ES-I3 (cell line): ENCODE measurements around the gene AUNIP.

Experiments
- H3K36me3 ChIP-seq: 2 replicates; pipeline ENCODE4 v1.6.1; 2013; ENCODE audit warnings: mild to moderate bottlenecking, low read length, control low read depth, moderate library complexity; ENCODE audit not compliant: insufficient read depth
- H3K4me1 ChIP-seq: 2 replicates; pipeline ENCODE4 v1.6.1; 2013; ENCODE audit warnings: mild to moderate bottlenecking, control low read depth, low read length; ENCODE audit not compliant: insufficient read depth
- H3K9ac ChIP-seq: 2 replicates; pipeline ENCODE4 v1.6.1; 2013; ENCODE audit warnings: low read depth, mild to moderate bottlenecking, low read length, moderate library complexity
- H3K9me3 ChIP-seq: 2 replicates; pipeline ENCODE4 v1.6.1; 2013; ENCODE audit warnings: mild to moderate bottlenecking, low read length, moderate library complexity; ENCODE audit not compliant: control insufficient read depth, insufficient read depth

Gene AUNIP

GRCh38 chr1:25796811-25797458, 62.3 kb downstream of the AUNIP start:
- Histone ChIP-seq H3K36me3 (no peaks in the 10 kb centered on the region; the same call in 1 of the 2 replicates), H3K4me1 (peaks cover 8% of the 10 kb centered on the region), H3K9ac (no peak overlapping the region)

GRCh38 chr1:25795946-25796810, 63.1 kb downstream of the AUNIP start:
- Histone ChIP-seq H3K4me1 (peaks cover 8% of the 10 kb centered on the region), H3K9me3 (no peaks in the 10 kb centered on the region)

More at GRCh38 chr1:25796811-25797458, 62.3 kb downstream of the AUNIP start:
- H3K9me3 ChIP-seq, result no peaks in the 10 kb centered on the region

GRCh38 chr1:25795211-25795610, 64.0 kb downstream of the AUNIP start:
- Histone ChIP-seq H3K4me1 (peaks cover 8% of the 10 kb centered on the region), H3K9me3 (no peaks in the 10 kb centered on the region), H3K9ac (no peak overlapping the region), H3K36me3 (no peaks in the 10 kb centered on the region)

More at GRCh38 chr1:25795946-25796810, 63.1 kb downstream of the AUNIP start:
- Histone ChIP-seq H3K36me3 (no peaks in the 10 kb centered on the region), H3K9ac (no peak overlapping the region)

GRCh38 chr1:25794325-25794724, 64.9 kb downstream of the AUNIP start:
- no peaks in the 10 kb centered on the region for H3K36me3 ChIP-seq
- H3K4me1 ChIP-seq, result peaks cover 6% of the 10 kb centered on the region

GRCh38 chr1:25793585-25794170, 65.6 kb downstream of the AUNIP start:
- no peaks in the 10 kb centered on the region for H3K9me3 ChIP-seq
- H3K9ac ChIP-seq, result no peak overlapping the region

More at GRCh38 chr1:25794325-25794724, 64.9 kb downstream of the AUNIP start:
- no peaks in the 10 kb centered on the region for H3K9me3 ChIP-seq
- H3K9ac ChIP-seq, result no peak overlapping the region

GRCh38 chr1:25792115-25792514, 67.1 kb downstream of the AUNIP start:
- Histone ChIP-seq H3K9me3 (no peaks in the 10 kb centered on the region), H3K36me3 (no peaks in the 10 kb centered on the region), H3K4me1 (peaks cover 2% of the 10 kb centered on the region; the same call in 1 of the 2 replicates), H3K9ac (no peak overlapping the region)

More at GRCh38 chr1:25793585-25794170, 65.6 kb downstream of the AUNIP start:
- no peaks in the 10 kb centered on the region for H3K36me3 ChIP-seq
- peaks cover 2% of the 10 kb centered on the region; the same call in 1 of the 2 replicates for H3K4me1 ChIP-seq

- H3K36me3 ChIP-seq, result no peaks in the 10 kb centered on the region
- no peaks in the 10 kb centered on the region for H3K9me3 ChIP-seq
- H3K9ac ChIP-seq, result no peak overlapping the region
- H3K4me1 ChIP-seq, result peaks cover 8% of the 10 kb centered on the region; the same call in 1 of the 2 replicates
Observed at GRCh38 chr1:25790472-25790871, 68.8 kb downstream of the AUNIP start.

- H3K9me3 ChIP-seq, result no peaks in the 10 kb centered on the region
- peaks cover 8% of the 10 kb centered on the region; the same call in 1 of the 2 replicates for H3K4me1 ChIP-seq
- no peaks in the 10 kb centered on the region; the same call in 1 of the 2 replicates for H3K36me3 ChIP-seq
- no peak overlapping the region for H3K9ac ChIP-seq
Observed at GRCh38 chr1:25787760-25788166, 71.5 kb downstream of the AUNIP start.

GRCh38 chr1:25786887-25787759, 72.1 kb downstream of the AUNIP start:
- Histone ChIP-seq H3K9ac (no peak overlapping the region), H3K36me3 (no peaks in the 10 kb centered on the region; the same call in 1 of the 2 replicates), H3K9me3 (no peaks in the 10 kb centered on the region), H3K4me1 (peaks cover 8% of the 10 kb centered on the region; the same call in 1 of the 2 replicates)

- Histone ChIP-seq H3K9me3 (no peaks in the 10 kb centered on the region), H3K36me3 (no peaks in the 10 kb centered on the region; the same call in 1 of the 2 replicates), H3K9ac (no peak overlapping the region), H3K4me1 (peaks cover 15% of the 10 kb centered on the region; the same call in 1 of the 2 replicates)
Observed at GRCh38 chr1:25785333-25786067, 73.8 kb downstream of the AUNIP start.

- Histone ChIP-seq H3K4me1 (peaks cover 23% of the 10 kb centered on the region; the same call in 1 of the 2 replicates), H3K9me3 (no peaks in the 10 kb centered on the region)
Observed at GRCh38 chr1:25784575-25785051, 74.6 kb downstream of the AUNIP start.

More at GRCh38 chr1:25784575-25785051, 74.6 kb downstream of the AUNIP start:
- Histone ChIP-seq H3K9ac (no peak overlapping the region), H3K36me3 (no peaks in the 10 kb centered on the region; the same call in 1 of the 2 replicates)
